ENCODE results near the gene AOAH.

- no peak for TF ChIP-seq ZNF574 (CRISPR knock-in tag; IDR thresholded peaks at IDR 0.05)
- TF ChIP-seq ZNF546 (CRISPR knock-in tag; conservative IDR thresholded peaks at IDR 0.05): no peak
- no peak for TF ChIP-seq USF2 (IDR thresholded peaks at IDR 0.05; ENCODE audit: low read depth, low read length)
- no peak for TF ChIP-seq USF2 (CRISPR knock-in tag; IDR thresholded peaks at IDR 0.05; ENCODE audit: borderline replicate concordance)
- no peak for TF ChIP-seq RAD21 (CRISPR knock-in tag; IDR thresholded peaks at IDR 0.05)
- TF ChIP-seq EP300 (IDR thresholded peaks at IDR 0.05; ENCODE audit: low read depth in 2 of 2, low read length in 2 of 2): no peak
- no peak for TF ChIP-seq EP300 (CRISPR knock-in tag; IDR thresholded peaks at IDR 0.05; ENCODE audit: borderline replicate concordance)
- no peak for TF ChIP-seq KAT7 (CRISPR knock-in tag; IDR thresholded peaks at IDR 0.05; ENCODE audit: borderline replicate concordance)
- TF ChIP-seq POLR2AphosphoS2 (IDR thresholded peaks at IDR 0.05; ENCODE audit: low read depth, low read length): no peak
- no peak for TF ChIP-seq CTCF (CRISPR knock-in tag; IDR thresholded peaks at IDR 0.05)
- no peak for TF ChIP-seq ZNF766 (CRISPR knock-in tag; IDR thresholded peaks at IDR 0.05; ENCODE audit: borderline replicate concordance)
- TF ChIP-seq HDAC1 (CRISPR knock-in tag; IDR thresholded peaks at IDR 0.05): no peak
- TF ChIP-seq FOXK2 (IDR thresholded peaks at IDR 0.05): no peak
- TF ChIP-seq TARDBP (CRISPR knock-in tag; IDR thresholded peaks at IDR 0.05): no peak
- no peak for TF ChIP-seq MNT (IDR thresholded peaks at IDR 0.05)
Observed at GRCh38 chr7:36626111-36626510, 98.2 kb downstream of the AOAH start.

Data from HepG2 (cell line).